Endothelial cell of umbilical vein (primary cell): ENCODE data around the gene C12orf43. TPM values are rescaled to one million over a fixed set of nuclear protein-coding genes. Genes with fewer than 3 reads are reported as not detected.

Source experiments
- BruUV-seq: library from RNA; stranded (reverse); fragments of 400-500 nt; replicated peaks from 2 replicates; lab custom pipeline; 2021; lab: Mats Ljungman, UMichigan
- CTCF ChIA-PET: fragments of 300-600, 350-600 bp; sonication (Branson Sonifier 250); formaldehyde crosslinking; loops from one replicate; lab custom pipeline; 2021; ENCODE audit warnings: antibody characterized with exemption, inconsistent platforms; lab: Charles Lee
- POLR2A ChIA-PET: fragments of 300-600, 350-600 bp; sonication (Branson Sonifier 250); formaldehyde crosslinking; loops from one replicate; lab custom pipeline; 2021; ENCODE audit warnings: antibody characterized with exemption, inconsistent platforms; lab: Charles Lee
- DNase-seq: peaks from one replicate; pipeline ENCODE4 v3.0.0-alpha.2; 2011; ENCODE audit warnings: low read depth, low spot score
- FAIRE-seq: peaks from 2 replicates; lab custom pipeline; 2011; peaks lifted over from hg19 to GRCh38; lab: Jason Lieb, UNC
- H2AFZ ChIP-seq: 2 replicates; pipeline ENCODE4 v1.6.0; 2012; ENCODE audit warnings: low read depth, low read length, control low read depth, inconsistent platforms
- H3K27ac ChIP-seq: 2 replicates; pipeline ENCODE4 v1.5.1; 2011; ENCODE audit warnings: low read depth, mild to moderate bottlenecking, control low read depth, low read length, moderate library complexity; ENCODE audit not compliant: insufficient read depth
- H3K27me3 ChIP-seq, 2 experiments: 2 replicates each; pipeline versions ENCODE4 v1.6.0 to v1.6.1; 2011; ENCODE audit warnings: low read length in 2 of 2, mixed read lengths in 1 of 2; ENCODE audit not compliant: control insufficient read depth in 2 of 2, insufficient read depth in 2 of 2
- H3K36me3 ChIP-seq, 2 experiments: 2 replicates in 1 of 2; 3 replicates in 1 of 2; pipeline ENCODE4 v1.5.1; 2011; ENCODE audit warnings: low read length in 2 of 2, mild to moderate bottlenecking in 1 of 2, moderate library complexity in 1 of 2; ENCODE audit not compliant: control insufficient read depth in 2 of 2, insufficient read depth in 2 of 2; ENCODE audit errors: extremely low read depth in 1 of 2
- H3K4me1 ChIP-seq: 3 replicates; pipeline ENCODE4 v1.5.1; 2011; ENCODE audit warnings: mild to moderate bottlenecking, low read length; ENCODE audit not compliant: control insufficient read depth, insufficient read depth; ENCODE audit errors: extremely low read depth
- H3K4me2 ChIP-seq: 2 replicates; pipeline ENCODE4 v1.6.1; 2011; ENCODE audit warnings: low read length, control low read depth, mixed read lengths; ENCODE audit not compliant: insufficient read depth
- H3K4me3 ChIP-seq, 3 experiments: fragments of 200-600 bp in 1 of 3; sonication (generic), shearing (Covaris generic) in 1 of 3; replicated peaks in 1 of 3; 2 replicates each; pipeline ENCODE4 v1.5.1; 2011 to 2016; ENCODE audit warnings: control low read depth in 3 of 3, low read length in 3 of 3, mild to moderate bottlenecking in 2 of 3, inconsistent platforms in 1 of 3, low read depth in 1 of 3, moderate library complexity in 1 of 3; ENCODE audit not compliant: insufficient read depth in 1 of 3
- H3K79me2 ChIP-seq: 2 replicates; pipeline ENCODE4 v1.6.0; 2012; ENCODE audit warnings: low read length, inconsistent platforms; ENCODE audit not compliant: control insufficient read depth, insufficient read depth
- H3K9ac ChIP-seq: replicated peaks from 2 replicates; pipeline ENCODE3; 2011; ENCODE audit warnings: low read length, control low read depth; ENCODE audit not compliant: insufficient read depth; ENCODE audit errors: extremely low read depth
- H3K9me1 ChIP-seq: replicated peaks from 3 replicates; pipeline ENCODE4 v1.6.0; 2011; ENCODE audit warnings: mild to moderate bottlenecking, low read length; ENCODE audit not compliant: control insufficient read depth, insufficient read depth; ENCODE audit errors: extremely low read depth
- H3K9me3 ChIP-seq: replicated peaks from 2 replicates; pipeline ENCODE4 v1.5.1; 2012; ENCODE audit warnings: low read length, inconsistent platforms; ENCODE audit not compliant: control insufficient read depth, insufficient read depth
- H4K20me1 ChIP-seq: replicated peaks from 2 replicates; pipeline ENCODE3; 2011; ENCODE audit warnings: mild to moderate bottlenecking, low read length; ENCODE audit not compliant: control insufficient read depth, insufficient read depth; ENCODE audit errors: extremely low read depth
- CTCF ChIP-seq, 2 donors: IDR thresholded peaks; 1 replicate in 1 of 2; 2 replicates in 1 of 2; pipeline ENCODE4 v1.5.1; 2011; ENCODE audit warnings: low read length in 2 of 2, mild to moderate bottlenecking in 2 of 2, moderate library complexity in 2 of 2, control low read depth in 1 of 2, inconsistent platforms in 1 of 2, low read depth in 1 of 2; ENCODE audit not compliant: insufficient read depth in 1 of 2; ENCODE audit errors: extremely low read depth in 1 of 2
- EZH2 ChIP-seq: IDR thresholded peaks from 2 replicates; pipeline ENCODE4 v1.6.1; 2012; ENCODE audit warnings: borderline replicate concordance, low read depth, mild to moderate bottlenecking, moderate library complexity, low read length, inconsistent platforms; ENCODE audit not compliant: severe bottlenecking
- FOS ChIP-seq: IDR thresholded peaks from 2 replicates; pipeline ENCODE4 v1.6.1; 2011; ENCODE audit warnings: mild to moderate bottlenecking, low read length, moderate library complexity, borderline replicate concordance; ENCODE audit not compliant: insufficient read depth
- GATA2 ChIP-seq: IDR thresholded peaks from 2 replicates; pipeline ENCODE4 v1.7.0; 2011; ENCODE audit warnings: low read depth, mild to moderate bottlenecking, moderate library complexity, mixed read lengths, low read length; ENCODE audit not compliant: insufficient read length, insufficient read depth
- JUN ChIP-seq: IDR thresholded peaks from 2 replicates; pipeline ENCODE4 v1.6.1; 2011; ENCODE audit warnings: borderline replicate concordance, low read depth; ENCODE audit not compliant: insufficient read length, insufficient read depth
- MAX ChIP-seq: IDR thresholded peaks from 2 replicates; pipeline ENCODE4 v1.6.1; 2011; ENCODE audit not compliant: insufficient read depth, insufficient read length
- MYC ChIP-seq: IDR thresholded peaks from one replicate; pipeline ENCODE4 v1.6.1; 2011; ENCODE audit warnings: mild to moderate bottlenecking, low read depth, low read length
- POLR2A ChIP-seq: IDR thresholded peaks from 2 replicates; pipeline ENCODE4 v1.6.1; 2012; ENCODE audit warnings: low read depth, mild to moderate bottlenecking, control low read depth, low read length
- POLR2AphosphoS5 ChIP-seq: IDR thresholded peaks from 2 replicates; pipeline ENCODE4 v1.6.1; 2012; ENCODE audit warnings: low read depth, mild to moderate bottlenecking, control low read depth, low read length, moderate library complexity; ENCODE audit not compliant: insufficient read depth
- dilution Hi-C: fragments of 300-500 bp; cut with MboI; formaldehyde crosslinking; loops from one replicate; pipeline ENCODE4 v1.15.0; 2019; ENCODE audit warnings: low sequenced_read_pairs; ENCODE audit not compliant: extremely low pct_ligation_motif_present
- intact Hi-C: fragments of 100-400 bp; cut with micrococcal nuclease; formaldehyde crosslinking; loops from one replicate; pipeline ENCODE4 v1.10.0; 2022
- polyA plus RNA-seq, 4 experiments: library from polyadenylated mRNA; depleted of rRNA in 3 of 4; stranded (reverse) in 3 of 4; unstranded in 1 of 4; fragments of >200 nt; gene quantifications; 2 replicates each; pipeline versions ENCODE4 v1.2.1 to v1.2.3, GENCODE V29; 2011 to 2012; ENCODE audit warnings: missing spikeins in 1 of 4
- total RNA-seq: library from RNA; stranded (reverse); gene quantifications from 2 replicates; pipeline ENCODE4 v1.2.3, GENCODE V29; 2021

C12orf43 gene
- total and polyA plus RNA-seq, 2 donors (not counting 3 experiments of a cell fraction or from before 2014, with no cell fraction given) = 12.3 to 24.7 TPM

- Histone ChIP-seq H2AFZ (no peak overlapping the region), H3K27me3 (peaks cover 0 to 8% of the 10 kb centered on the region in 2 experiments), H3K27ac (no peak overlapping the region), H3K4me3 (no peak overlapping the region), H4K20me1 (no peaks in the 10 kb centered on the region), H3K79me2 (no peaks in the 10 kb centered on the region), H3K36me3 (no peaks in the 10 kb centered on the region), H3K9me1 (no peaks in the 10 kb centered on the region), H3K9me3 (no peaks in the 10 kb centered on the region), H3K4me1 (no peaks in the 10 kb centered on the region), H3K4me2 (no peak overlapping the region), H3K9ac (no peak overlapping the region)
- no TSS peak for BruUV-seq
- dilution Hi-C loops = no loop called here
- FAIRE-seq = no peak
- DNase-seq = no peak
- POLR2A ChIA-PET = no interaction called here
- TF ChIP-seq EZH2 = no peak
- no peak for TF ChIP-seq CTCF (IDR thresholded peaks at IDR 0.05; ENCODE audit: extremely low read depth in 1 of 2, insufficient read depth in 1 of 2, low read depth in 1 of 2, low read length in 2 of 2)
- TF ChIP-seq JUN = no peak
- TF ChIP-seq MYC = no peak
- TF ChIP-seq FOS = no peak
- TF ChIP-seq GATA2 = no peak
- no peak for TF ChIP-seq MAX
- TF ChIP-seq POLR2A = no peak
- TF ChIP-seq POLR2AphosphoS5 = no peak
- intact Hi-C loops = no loop called here
- CTCF ChIA-PET = no interaction called here
Measured at GRCh38 chr12:120996133-120996746, 20.0 kb downstream of the C12orf43 start.
